Gastroesophageal sphincter (tissue), 3 donors: ENCODE measurements around the gene SLC5A6.
"Not testable (repeated sequence)": the region's sequence is repeated elsewhere in the genome, so short reads cannot be mapped to it uniquely, and the experiment has no call there.

Experiments
- POLR2A ChIP-seq, 2 donors: fragments of 450-650 bp; IDR thresholded peaks; one replicate each; pipeline ENCODE4 v1.6.1; 2017; ENCODE audit warnings: antibody characterized with exemption in 2 of 2, mild to moderate bottlenecking in 2 of 2, moderate library complexity in 1 of 2
- TF ChIP-seq, protein P1 (sequence below), 4 experiments: fragments of 200-600 bp in 2 of 4; fragments of 450-650 bp in 2 of 4; sonication (generic) in 1 of 4; IDR thresholded peaks; one replicate each; pipeline ENCODE4 v1.5.1; 2017 to 2019; ENCODE audit warnings: antibody characterized with exemption in 4 of 4, mild to moderate bottlenecking in 2 of 4, moderate library complexity in 2 of 4

DNA sequence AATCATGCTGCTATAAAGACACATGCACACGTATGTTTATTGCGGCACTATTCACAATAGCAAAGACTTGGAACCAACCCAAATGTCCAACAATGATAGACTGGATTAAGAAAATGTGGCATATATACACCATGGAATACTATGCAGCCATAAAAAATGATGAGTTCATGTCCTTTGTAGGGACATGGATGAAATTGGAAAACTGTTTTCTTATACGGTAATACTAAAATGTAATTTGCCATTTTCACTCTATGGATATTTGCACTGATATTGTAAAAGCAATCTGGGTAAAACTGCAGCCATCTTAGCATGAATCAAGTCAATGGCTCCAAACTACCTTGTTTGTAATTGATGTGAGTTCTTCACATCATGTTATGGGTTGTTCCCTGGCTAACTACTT lies 16.3 kb downstream of the SLC5A6 start:
- TF ChIP-seq POLR2A (IDR thresholded peaks at IDR 0.05), result not testable (repeated sequence)
- TF ChIP-seq, protein P1, sequence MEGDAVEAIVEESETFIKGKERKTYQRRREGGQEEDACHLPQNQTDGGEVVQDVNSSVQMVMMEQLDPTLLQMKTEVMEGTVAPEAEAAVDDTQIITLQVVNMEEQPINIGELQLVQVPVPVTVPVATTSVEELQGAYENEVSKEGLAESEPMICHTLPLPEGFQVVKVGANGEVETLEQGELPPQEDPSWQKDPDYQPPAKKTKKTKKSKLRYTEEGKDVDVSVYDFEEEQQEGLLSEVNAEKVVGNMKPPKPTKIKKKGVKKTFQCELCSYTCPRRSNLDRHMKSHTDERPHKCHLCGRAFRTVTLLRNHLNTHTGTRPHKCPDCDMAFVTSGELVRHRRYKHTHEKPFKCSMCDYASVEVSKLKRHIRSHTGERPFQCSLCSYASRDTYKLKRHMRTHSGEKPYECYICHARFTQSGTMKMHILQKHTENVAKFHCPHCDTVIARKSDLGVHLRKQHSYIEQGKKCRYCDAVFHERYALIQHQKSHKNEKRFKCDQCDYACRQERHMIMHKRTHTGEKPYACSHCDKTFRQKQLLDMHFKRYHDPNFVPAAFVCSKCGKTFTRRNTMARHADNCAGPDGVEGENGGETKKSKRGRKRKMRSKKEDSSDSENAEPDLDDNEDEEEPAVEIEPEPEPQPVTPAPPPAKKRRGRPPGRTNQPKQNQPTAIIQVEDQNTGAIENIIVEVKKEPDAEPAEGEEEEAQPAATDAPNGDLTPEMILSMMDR (IDR thresholded peaks at IDR 0.05), result not testable (repeated sequence)
